Small intestine (tissue), 7 donors: ENCODE results near the gene BACE2. TPM values are rescaled to one million over a fixed set of nuclear protein-coding genes. Genes with fewer than 3 reads are reported as not detected.

Experiments
- DNase-seq, 2 donors: peaks; one replicate each; pipeline versions ENCODE4 v3.0.0 to v3.0.0-alpha.2; 2013
- FAIRE-seq: peaks from 2 replicates; lab custom pipeline; 2012; peaks lifted over from hg19 to GRCh38; lab: Jason Lieb, UNC
- H3K27ac ChIP-seq, 3 donors: one replicate each; pipeline ENCODE4 v1.5.1; 2013; ENCODE audit warnings: low read length in 2 of 3, mild to moderate bottlenecking in 2 of 3, control low read depth in 1 of 3, inconsistent platforms in 1 of 3, low read depth in 1 of 3, moderate library complexity in 1 of 3
- H3K27me3 ChIP-seq, 3 donors: one replicate each; pipeline ENCODE4 v1.6.1; 2013; ENCODE audit warnings: low read length in 3 of 3, inconsistent platforms in 1 of 3; ENCODE audit not compliant: control insufficient read depth in 3 of 3, insufficient read depth in 3 of 3
- H3K36me3 ChIP-seq, 3 donors: one replicate each; pipeline ENCODE4 v1.6.1; 2013; ENCODE audit warnings: low read length in 3 of 3, inconsistent platforms in 1 of 3, low read depth in 1 of 3, mild to moderate bottlenecking in 1 of 3, moderate library complexity in 1 of 3; ENCODE audit not compliant: control insufficient read depth in 3 of 3, insufficient read depth in 2 of 3
- H3K4me1 ChIP-seq, 3 donors: one replicate each; pipeline ENCODE4 v1.6.1; 2013; ENCODE audit warnings: low read length in 2 of 3, inconsistent platforms in 1 of 3, low read depth in 1 of 3, mild to moderate bottlenecking in 1 of 3, moderate library complexity in 1 of 3; ENCODE audit not compliant: control insufficient read depth in 3 of 3, insufficient read depth in 2 of 3
- H3K4me3 ChIP-seq, 3 donors: one replicate each; pipeline ENCODE4 v1.5.1; 2013; ENCODE audit warnings: low read length in 3 of 3, control low read depth in 1 of 3, inconsistent platforms in 1 of 3, low read depth in 1 of 3, mild to moderate bottlenecking in 1 of 3, moderate library complexity in 1 of 3
- H3K9me3 ChIP-seq, 2 donors: one replicate each; pipeline ENCODE4 v1.6.1; 2013; ENCODE audit warnings: low read depth in 1 of 2, low read length in 1 of 2; ENCODE audit not compliant: control insufficient read depth in 2 of 2, insufficient read depth in 1 of 2
- WGBS, 3 donors: extraction: QIAGEN DNeasy Blood & Tissue Kit; methylation state at CpG; one replicate each; pipeline ENCODE4 v1.1.7; 2013; 5-methylcytosine and 5-hydroxymethylcytosine counted together
- polyA plus RNA-seq, 4 donors: library from polyadenylated mRNA; stranded (reverse) in 3 of 4; unstranded in 1 of 4; fragments of 200-250 nt in 3 of 4; fragments of 120-200 nt in 1 of 4; gene quantifications; one replicate each; pipeline versions ENCODE4 v1.2.1 to v1.2.3, GENCODE V29; 2013
- donor health status: healthy with polysubstance abuse.
- donor health status: control.
- donor health status: control.
- donor health status: Bipolar disorder and iron deficiency.
- donor health status: healthy.

BACE2 gene
- polyA plus RNA-seq, 4 donors, result 3.2 to 56.1 (median 9.1) TPM

DNA sequence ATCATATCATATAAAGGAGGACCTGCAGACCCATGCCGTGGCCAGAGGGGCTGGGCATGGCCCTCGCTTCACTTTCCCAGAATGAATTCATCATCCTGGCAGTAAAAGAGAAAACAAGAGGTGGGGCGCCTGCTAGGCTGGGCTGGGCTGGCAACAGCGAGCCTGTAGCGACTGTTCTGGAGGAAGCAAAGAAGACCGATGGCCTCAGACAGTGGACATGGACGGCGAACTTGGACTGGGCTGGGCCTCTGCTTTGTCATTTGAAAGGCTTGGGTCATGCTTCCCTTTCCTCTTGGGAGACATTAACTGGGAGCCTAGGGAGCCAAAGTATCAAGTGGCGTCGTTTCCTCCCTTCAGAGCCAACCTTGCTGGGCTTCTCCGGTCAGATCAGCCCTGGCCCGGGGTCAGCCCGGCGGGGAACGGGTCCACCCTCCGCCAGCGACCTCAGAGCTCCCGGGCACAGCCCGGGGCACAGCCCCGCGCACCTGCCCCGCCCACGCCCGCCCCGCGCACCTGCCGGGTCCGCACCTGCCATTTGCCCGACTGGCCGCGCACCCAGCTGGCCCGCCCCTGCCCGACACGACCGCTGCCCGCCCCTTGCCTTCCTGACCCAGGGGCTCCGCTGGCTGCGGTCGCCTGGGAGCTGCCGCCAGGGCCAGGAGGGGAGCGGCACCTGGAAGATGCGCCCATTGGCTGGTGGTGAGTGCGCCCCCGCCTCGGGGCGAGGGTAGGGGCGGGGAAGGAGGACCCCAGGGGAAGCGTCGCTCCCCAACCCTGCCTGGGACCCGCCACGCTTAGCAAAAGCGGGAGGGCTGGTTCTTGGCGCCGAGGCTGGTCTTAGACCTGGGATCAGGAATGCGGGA is 148.5 kb downstream of the BACE2 start, which contains the start of gene FAM3B:
TSS of gene FAM3B (plus strand) at position 602 of the 863 bp plus-strand sequence. CDS start at position 681, 79 bp downstream.
- peaks cover 0 to 25% (median 0%) of the 10 kb centered on the region in 3 donors for H3K27me3 ChIP-seq
- H3K4me1 ChIP-seq, result peaks cover 5 to 27% (median 12%) of the 10 kb centered on the region in 3 donors
- 3 to 6% (median 6%) methylated on average over 37 to 55 of the region's 55 CpGs for WGBS, 3 donors
- H3K36me3 ChIP-seq, result no peaks in the 10 kb centered on the region
- FAIRE-seq (no peak), DNase-seq (peak; percentile 76 to 82)
- peak within 1 kb of the TSS in 2 of 3 donors; percentile 37 to 82 for H3K4me3 ChIP-seq
- peak within 1 kb of the TSS in 2 of 3 donors; percentile 91 to 99 for H3K27ac ChIP-seq
- H3K9me3 ChIP-seq, result no peaks in the 10 kb centered on the region

DNA sequence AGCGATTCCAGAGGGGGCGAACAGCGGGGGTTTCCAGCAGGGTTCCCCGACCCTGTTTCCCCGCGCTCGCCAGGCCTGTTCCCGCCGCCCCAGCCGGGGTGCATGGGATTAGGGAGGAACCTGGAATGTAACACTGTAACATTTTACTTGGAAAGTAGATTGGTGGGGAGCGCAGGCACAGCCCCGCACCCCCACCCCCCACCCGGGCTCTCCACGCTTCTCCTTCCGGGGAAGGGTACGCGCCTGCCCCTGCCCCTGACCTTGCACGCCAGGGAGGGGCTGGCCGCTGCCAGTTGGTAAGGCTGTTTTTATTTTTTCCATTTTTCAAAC is 149.1 kb downstream of the BACE2 start:
- 4 to 10% (median 7%) methylated on average over 19 of the region's 19 CpGs for WGBS, 3 donors
- Histone ChIP-seq H3K36me3 (no peaks in the 10 kb centered on the region), H3K9me3 (no peaks in the 10 kb centered on the region), H3K27me3 (peaks cover 0 to 22% (median 0%) of the 10 kb centered on the region in 3 donors), H3K4me3 (peak overlapping the region in 2 of 3 donors; percentile 37 to 82), H3K27ac (peak overlapping the region in 2 of 3 donors; percentile 91 to 99), H3K4me1 (peaks cover 5 to 31% (median 12%) of the 10 kb centered on the region in 3 donors)
- no peak for DNase-seq
- FAIRE-seq, result no peak

DNA sequence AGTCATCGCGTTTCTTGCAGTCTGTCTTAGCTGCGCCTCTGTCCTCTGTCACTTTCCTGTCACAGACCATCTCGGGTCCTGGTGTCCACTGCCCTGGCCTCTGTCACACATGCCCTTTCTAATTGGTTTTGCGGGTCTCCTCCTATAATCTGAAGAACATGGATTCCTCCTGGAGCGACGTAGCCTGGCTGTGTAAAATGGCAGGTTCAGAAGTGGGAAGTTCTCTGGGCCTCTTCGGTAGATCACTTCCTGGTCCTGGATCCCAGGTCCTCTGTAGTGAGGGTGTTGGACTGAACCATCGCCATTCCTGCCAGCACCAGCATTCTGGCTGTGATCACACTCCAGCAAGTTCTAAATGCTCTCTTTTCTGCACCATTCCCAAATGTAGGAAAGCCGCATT is 149.5 kb downstream of the BACE2 start:
- peak overlapping the region in 2 of 3 donors; percentile 91 to 99 for H3K27ac ChIP-seq
- H3K27me3 ChIP-seq, result peaks cover 0 to 22% (median 0%) of the 10 kb centered on the region in 3 donors
- FAIRE-seq (no peak), DNase-seq (peak; percentile 13 to 74)
- no peaks in the 10 kb centered on the region for H3K36me3 ChIP-seq
- no peaks in the 10 kb centered on the region for H3K9me3 ChIP-seq
- peak overlapping the region in 1 of 3 donors; percentile 82 for H3K4me3 ChIP-seq
- peaks cover 5 to 36% (median 12%) of the 10 kb centered on the region in 3 donors for H3K4me1 ChIP-seq
- WGBS, 3 donors, result 8 to 59% (median 33%) methylated on average over 10 of the region's 10 CpGs

DNA sequence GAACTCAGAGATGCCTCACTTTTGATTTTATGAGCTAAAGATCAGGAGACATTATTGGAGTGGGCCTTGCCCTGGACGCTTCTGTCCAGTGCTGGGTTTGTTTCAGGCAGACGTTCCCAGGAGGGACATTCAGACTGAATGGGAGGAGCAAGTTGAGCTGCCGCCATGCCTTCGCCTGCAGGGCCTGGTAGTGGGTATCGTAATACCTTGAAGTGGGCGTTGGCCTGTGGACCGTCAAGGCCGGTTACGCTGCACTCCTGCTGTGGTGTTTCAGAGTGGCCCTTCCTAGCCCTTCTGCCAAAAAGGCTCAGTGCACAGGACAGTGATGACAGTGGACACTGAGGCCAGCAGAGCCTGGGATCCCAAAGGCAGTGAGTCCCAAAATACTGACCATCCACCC is 150.3 kb downstream of the BACE2 start:
- WGBS, 3 donors, result 19 to 74% (median 40%) methylated on average over 9 of the region's 9 CpGs
- peak overlapping the region in 1 of 3 donors; percentile 82 for H3K4me3 ChIP-seq

DNA sequence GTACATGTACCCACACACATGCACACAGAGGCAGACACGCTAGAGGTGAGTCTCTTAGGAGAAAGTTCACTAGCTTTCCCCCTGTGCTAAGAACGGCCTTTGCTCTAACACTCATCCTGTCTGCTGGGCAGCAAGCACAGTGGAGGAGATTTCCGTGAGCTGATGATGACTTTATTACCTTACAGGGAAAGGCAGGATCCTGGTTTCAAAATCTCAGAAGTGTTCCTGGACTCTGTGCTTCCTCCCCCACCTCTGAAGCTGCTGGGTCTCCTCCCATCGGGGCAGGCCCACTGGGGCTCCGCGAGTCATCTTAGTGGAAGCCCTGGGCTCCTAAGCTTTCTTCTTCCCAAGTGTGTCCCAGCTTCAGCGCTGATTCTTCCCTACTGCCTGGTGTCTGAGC is 151.3 kb downstream of the BACE2 start:
- Histone ChIP-seq H3K27me3 (peaks cover 0 to 22% (median 0%) of the 10 kb centered on the region in 3 donors), H3K4me3 (peak overlapping the region in 1 of 3 donors; percentile 37), H3K4me1 (peaks cover 5 to 40% (median 12%) of the 10 kb centered on the region in 3 donors), H3K27ac (peak overlapping the region; percentile 63 to 99 (median 87)), H3K9me3 (no peaks in the 10 kb centered on the region), H3K36me3 (peaks cover 0 to 2% (median 0%) of the 10 kb centered on the region in 3 donors)
- FAIRE-seq (no peak), DNase-seq (peak; percentile 90 to 98)
- WGBS, 3 donors, result 17 to 60% (median 50%) methylated on average over 7 of the region's 7 CpGs

More for the DNA sequence above, 150.3 kb downstream of the BACE2 start:
- Histone ChIP-seq H3K27me3 (peaks cover 0 to 22% (median 0%) of the 10 kb centered on the region in 3 donors), H3K36me3 (peaks cover 0 to 2% (median 0%) of the 10 kb centered on the region in 3 donors), H3K27ac (peak overlapping the region in 2 of 3 donors; percentile 87 to 99), H3K9me3 (no peaks in the 10 kb centered on the region), H3K4me1 (peaks cover 5 to 40% (median 12%) of the 10 kb centered on the region in 3 donors)
- DNase-seq (peak in 1 of 2 donors; percentile 73), FAIRE-seq (no peak)

DNA sequence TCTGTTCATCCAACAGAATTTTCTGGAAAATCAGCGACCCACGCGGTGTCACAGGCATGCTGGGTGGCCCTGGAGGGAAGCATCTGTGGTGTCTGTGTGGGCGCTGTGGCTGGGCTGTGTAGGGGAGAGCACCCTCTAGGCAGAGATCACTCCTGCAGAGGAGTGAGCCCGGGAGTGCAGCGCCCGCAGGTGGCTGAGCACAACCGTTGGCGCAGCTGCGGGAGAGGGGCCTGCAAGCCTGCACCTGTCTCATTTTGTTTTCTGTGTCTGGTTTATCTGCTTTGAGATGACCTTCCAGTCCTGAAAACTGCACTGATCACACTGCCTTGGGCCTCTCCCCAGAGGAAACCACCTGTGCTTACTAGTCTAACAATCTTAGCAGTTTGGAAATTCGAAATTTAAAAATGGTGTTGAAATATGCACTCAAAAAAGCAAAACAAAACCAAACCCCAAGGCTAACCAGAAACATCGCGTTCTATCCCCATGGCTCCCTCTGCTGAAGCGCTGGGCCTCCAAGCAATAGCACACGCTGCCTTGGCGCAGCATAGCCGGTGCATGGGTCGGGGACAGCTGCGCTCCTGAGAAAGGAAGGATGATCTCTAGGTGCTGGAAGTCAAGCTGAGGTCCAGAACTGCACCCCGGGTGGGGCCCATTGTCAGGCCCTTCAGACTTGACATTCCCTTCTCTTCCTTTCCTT is 153.4 kb downstream of the BACE2 start:
- Histone ChIP-seq H3K27ac (no peak overlapping the region), H3K9me3 (no peaks in the 10 kb centered on the region), H3K27me3 (peaks cover 0 to 15% (median 0%) of the 10 kb centered on the region in 3 donors), H3K4me3 (no peak overlapping the region), H3K36me3 (peaks cover 0 to 2% (median 0%) of the 10 kb centered on the region in 3 donors), H3K4me1 (peaks cover 5 to 33% (median 16%) of the 10 kb centered on the region in 3 donors)
- 33 to 68% (median 44%) methylated on average over 20 of the region's 20 CpGs for WGBS, 3 donors
- DNase-seq, result no peak
- FAIRE-seq, result no peak

DNA sequence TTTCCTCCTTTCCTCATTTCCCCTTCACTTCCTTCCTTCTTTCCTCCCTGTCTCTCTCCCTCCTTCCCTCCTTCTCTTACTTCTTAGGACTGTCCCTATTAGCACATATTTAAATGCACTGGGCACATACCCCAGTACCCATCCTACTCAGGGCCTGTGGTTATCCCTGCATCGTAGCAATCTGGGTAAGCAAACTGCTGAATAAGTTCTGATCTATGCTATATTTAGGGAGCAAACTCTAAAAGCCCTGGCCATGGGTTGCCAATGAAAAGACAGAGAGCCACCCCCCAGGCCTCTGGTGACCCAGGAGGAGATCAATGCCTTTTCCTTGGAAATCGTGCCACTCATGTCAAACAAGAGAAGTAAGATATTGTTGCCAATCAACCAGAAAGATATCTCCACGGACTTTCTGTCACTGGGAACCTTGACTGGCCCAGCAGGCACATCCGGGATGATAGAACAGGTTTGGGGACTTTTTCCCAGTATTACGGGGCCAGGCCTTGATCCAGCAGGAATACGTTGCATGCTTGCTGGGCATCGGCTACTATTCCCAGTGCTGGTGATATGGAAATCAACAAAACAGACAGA is 154.0 kb downstream of the BACE2 start:
- no peak overlapping the region for H3K4me3 ChIP-seq
- FAIRE-seq (no peak), DNase-seq (peak; percentile 36 to 57)
- peaks cover 0 to 12% (median 0%) of the 10 kb centered on the region in 3 donors for H3K27me3 ChIP-seq
- 19 to 64% (median 25%) methylated on average over 7 of the region's 7 CpGs for WGBS, 3 donors
- H3K9me3 ChIP-seq, result no peaks in the 10 kb centered on the region
- H3K4me1 ChIP-seq, result peaks cover 5 to 34% (median 16%) of the 10 kb centered on the region in 3 donors
- peaks cover 0 to 2% (median 0%) of the 10 kb centered on the region in 3 donors for H3K36me3 ChIP-seq
- no peak overlapping the region for H3K27ac ChIP-seq
